GM12872 (cell line): ENCODE data around the gene CYP46A1.

Experiments used
- CTCF ChIP-seq: IDR thresholded peaks from 3 replicates; pipeline ENCODE4 v1.5.1; 2011; ENCODE audit warnings: low read depth, mild to moderate bottlenecking, low read length, moderate library complexity; ENCODE audit not compliant: insufficient read depth

Gene CYP46A1

GRCh38 chr14:99644723-99645544 is 39.2 kb upstream of the CYP46A1 start, which contains the start of gene HHIPL1:
TSS of gene HHIPL1 (plus strand) at chr14:99645129. CDS start at chr14:99645208, 79 bp downstream.
- no peak for TF ChIP-seq CTCF

- TF ChIP-seq CTCF: no peak
These were observed 38.3 kb upstream of the CYP46A1 start for GRCh38 chr14:99645545-99646505.

GRCh38 chr14:99647411-99647810 is 36.7 kb upstream of the CYP46A1 start:
- TF ChIP-seq CTCF: no peak

GRCh38 chr14:99648027-99648784 is 35.9 kb upstream of the CYP46A1 start:
- no peak for TF ChIP-seq CTCF

- TF ChIP-seq CTCF: no peak
These were observed 34.9 kb upstream of the CYP46A1 start for GRCh38 chr14:99649219-99649618.

GRCh38 chr14:99649643-99650042 is 34.5 kb upstream of the CYP46A1 start:
- no peak for TF ChIP-seq CTCF
